C4-2B (cell line): ENCODE results near the gene MOCOS.

Source experiments
- H3K27ac ChIP-seq: fragments of 450-650 bp; 2 replicates; pipeline ENCODE4 v1.5.1; 2017
- ZFX ChIP-seq: fragments of 450-650 bp; IDR thresholded peaks from 2 replicates; pipeline ENCODE4 v1.6.1; 2017
- TF ChIP-seq, protein P1 (sequence below): fragments of 450-650 bp; conservative IDR thresholded peaks from 2 replicates; pipeline ENCODE4 v1.5.1; 2017; ENCODE audit warnings: mild to moderate bottlenecking

The MOCOS gene

GRCh38 chr18:36297417-36298125 lies 110.3 kb downstream of the MOCOS start, which contains the start of gene FHOD3:
FHOD3 (plus strand) TSS chr18:36297713; CDS start chr18:36297836, 123 bp downstream.
- H3K27ac ChIP-seq, result peak within 1 kb of the TSS; percentile 9; the same call in 1 of the 2 replicates
- TF ChIP-seq ZFX, result no peak
- TF ChIP-seq, protein P1, sequence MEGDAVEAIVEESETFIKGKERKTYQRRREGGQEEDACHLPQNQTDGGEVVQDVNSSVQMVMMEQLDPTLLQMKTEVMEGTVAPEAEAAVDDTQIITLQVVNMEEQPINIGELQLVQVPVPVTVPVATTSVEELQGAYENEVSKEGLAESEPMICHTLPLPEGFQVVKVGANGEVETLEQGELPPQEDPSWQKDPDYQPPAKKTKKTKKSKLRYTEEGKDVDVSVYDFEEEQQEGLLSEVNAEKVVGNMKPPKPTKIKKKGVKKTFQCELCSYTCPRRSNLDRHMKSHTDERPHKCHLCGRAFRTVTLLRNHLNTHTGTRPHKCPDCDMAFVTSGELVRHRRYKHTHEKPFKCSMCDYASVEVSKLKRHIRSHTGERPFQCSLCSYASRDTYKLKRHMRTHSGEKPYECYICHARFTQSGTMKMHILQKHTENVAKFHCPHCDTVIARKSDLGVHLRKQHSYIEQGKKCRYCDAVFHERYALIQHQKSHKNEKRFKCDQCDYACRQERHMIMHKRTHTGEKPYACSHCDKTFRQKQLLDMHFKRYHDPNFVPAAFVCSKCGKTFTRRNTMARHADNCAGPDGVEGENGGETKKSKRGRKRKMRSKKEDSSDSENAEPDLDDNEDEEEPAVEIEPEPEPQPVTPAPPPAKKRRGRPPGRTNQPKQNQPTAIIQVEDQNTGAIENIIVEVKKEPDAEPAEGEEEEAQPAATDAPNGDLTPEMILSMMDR, result 0 out of 2 replicates have a peak, but pooled peaks have one; percentile 0

DNA sequence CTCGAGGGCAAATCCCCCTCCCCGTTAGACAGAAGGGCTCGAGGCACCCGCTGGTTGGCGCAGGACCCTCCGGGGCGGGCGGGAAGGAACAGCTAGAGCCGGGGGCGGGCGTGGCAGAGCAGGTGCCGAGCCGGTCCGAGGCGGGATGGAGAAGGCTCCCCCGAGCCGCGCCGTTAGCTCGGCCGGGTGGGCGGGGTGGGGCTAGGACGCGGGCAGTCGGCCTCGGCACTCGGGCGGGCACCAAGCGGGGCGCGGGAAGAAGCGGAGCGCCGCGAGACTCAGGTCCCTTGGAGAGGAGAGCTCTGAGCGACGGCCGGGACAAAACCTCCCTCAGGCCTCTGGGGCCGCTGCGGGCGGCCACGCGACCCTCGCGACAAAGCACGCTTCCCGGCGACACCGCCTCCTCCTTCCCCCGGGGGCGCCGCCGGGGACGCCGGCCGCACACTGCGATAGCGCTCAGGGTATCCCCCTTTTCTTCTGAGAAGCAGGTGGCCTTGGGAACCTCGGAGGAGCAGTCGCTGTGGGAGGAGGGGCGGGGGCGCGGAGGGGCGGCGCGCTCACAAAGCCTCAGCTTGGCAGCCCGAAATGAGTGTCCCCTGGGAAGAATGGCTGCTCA lies 110.9 kb downstream of the MOCOS start:
- TF ChIP-seq, protein P1, result no peak
- TF ChIP-seq ZFX, result no peak
- H3K27ac ChIP-seq, result no peak overlapping the region; the same call in 1 of the 2 replicates

- no peak overlapping the region for H3K27ac ChIP-seq
- TF ChIP-seq ZFX, result no peak
- TF ChIP-seq, protein P1, result no peak
Observed at GRCh38 chr18:36299015-36299414, 111.7 kb downstream of the MOCOS start.

DNA sequence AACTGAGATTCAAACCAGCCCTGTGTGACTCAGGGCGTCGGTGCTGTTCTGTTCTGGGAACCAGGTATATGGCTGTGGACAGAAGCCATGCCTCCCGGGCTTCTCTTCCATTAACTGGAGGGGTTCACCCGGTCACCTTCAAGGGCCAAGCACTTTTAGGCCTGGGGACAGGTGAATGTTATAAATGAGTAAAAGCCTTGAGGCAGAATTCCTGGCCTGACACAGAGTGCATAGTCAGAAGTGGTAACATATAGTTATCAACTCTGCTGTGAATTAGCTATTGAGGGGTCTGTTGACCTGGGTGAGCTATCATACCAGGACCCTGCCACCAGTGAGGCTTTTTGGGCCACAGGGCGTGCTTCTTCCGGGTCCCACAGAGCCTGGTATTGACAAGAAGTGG lies 112.9 kb downstream of the MOCOS start:
- TF ChIP-seq, protein P1, result no peak
- TF ChIP-seq ZFX, result no peak
- no peak overlapping the region for H3K27ac ChIP-seq

- TF ChIP-seq, protein P1, result no peak
- no peak for TF ChIP-seq ZFX
- H3K27ac ChIP-seq, result no peak overlapping the region
Observed at GRCh38 chr18:36301884-36302283, 114.6 kb downstream of the MOCOS start.

- no peak for TF ChIP-seq ZFX
- TF ChIP-seq, protein P1, result no peak
- no peak overlapping the region for H3K27ac ChIP-seq
Observed at GRCh38 chr18:36302676-36303075, 115.4 kb downstream of the MOCOS start.

DNA sequence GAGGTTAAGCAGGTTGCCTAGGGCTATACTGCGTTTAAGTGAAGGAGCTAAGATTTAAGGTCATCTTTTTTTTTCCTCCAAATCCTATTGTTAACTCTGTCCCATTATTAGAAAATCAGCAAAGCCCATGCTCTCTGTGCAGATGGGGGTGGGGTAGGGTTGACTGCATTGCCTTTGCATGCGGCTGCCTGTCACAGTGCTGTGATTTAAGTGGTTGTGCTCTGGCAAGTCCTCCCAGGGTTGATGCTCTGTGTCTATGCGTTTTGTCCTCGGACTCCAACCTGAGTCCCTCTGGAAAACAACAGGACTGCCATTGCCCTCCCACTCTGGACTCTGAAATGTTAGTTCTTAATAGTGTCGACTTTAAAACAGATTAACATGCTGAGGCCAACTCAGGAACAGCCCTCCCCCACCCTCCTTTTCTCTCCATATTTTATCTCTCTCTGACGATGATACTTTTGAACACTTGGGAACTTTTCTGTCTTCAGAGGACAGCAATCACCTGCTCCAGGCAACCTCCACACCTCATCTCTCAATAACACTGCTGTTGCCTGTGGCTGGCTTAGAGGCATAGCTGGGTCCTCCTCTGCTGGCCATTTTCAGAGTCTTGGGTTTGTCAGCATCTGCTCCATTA lies 116.0 kb downstream of the MOCOS start:
- no peak overlapping the region for H3K27ac ChIP-seq
- no peak for TF ChIP-seq ZFX
- TF ChIP-seq, protein P1, result no peak
